GM19438 (cell line): Measurements from ENCODE around the gene IPCEF1.
"Not testable (repeated sequence)": the region's sequence is repeated elsewhere in the genome, so short reads cannot be mapped to it uniquely, and the experiment has no call there.

Source experiments
- ATAC-seq: cut with Tn5 transposase; IDR thresholded peaks from one replicate; pipeline ENCODE4 v1.9.1; 2021; ENCODE audit warnings: low read depth; ENCODE audit not compliant: unreplicated experiment

The IPCEF1 gene

DNA sequence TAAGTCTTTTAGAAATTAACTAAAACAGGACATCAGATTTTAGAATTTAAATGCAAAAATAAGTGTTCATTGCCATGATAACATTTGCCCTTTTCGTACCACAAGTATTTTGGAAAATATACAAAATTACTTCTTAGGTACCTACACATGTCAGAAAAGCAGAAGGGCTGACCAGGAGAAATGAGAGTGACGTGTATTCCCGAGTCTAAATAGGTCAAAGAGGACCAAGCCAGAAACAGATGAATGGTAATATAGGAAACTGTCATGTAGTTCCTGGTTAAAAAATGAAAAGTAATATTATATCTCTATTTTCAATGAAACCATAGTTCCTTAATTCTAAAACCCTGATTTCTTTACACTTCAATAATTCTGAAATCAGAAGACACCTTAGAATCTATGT lies 126.2 kb downstream of the IPCEF1 start:
- no peak for ATAC-seq

DNA sequence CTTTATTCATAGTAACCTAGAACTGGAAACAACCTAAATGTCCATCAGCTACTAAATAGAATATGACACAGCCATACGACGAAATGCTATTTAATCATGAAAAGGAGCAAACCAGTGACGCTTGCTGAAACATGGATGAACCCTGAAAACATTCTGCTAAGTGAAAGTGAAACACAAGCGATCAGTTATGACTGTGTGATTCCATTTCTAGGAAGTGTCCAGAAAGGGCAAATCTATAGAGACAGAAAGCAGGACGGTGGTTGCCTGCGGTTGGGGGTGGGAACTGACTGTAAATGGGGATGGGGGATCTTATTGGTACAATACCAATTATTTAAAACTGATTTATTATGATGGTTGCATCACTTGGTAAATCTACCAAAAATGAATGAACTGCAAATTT lies 126.8 kb downstream of the IPCEF1 start:
- peak; percentile 48 for ATAC-seq

DNA sequence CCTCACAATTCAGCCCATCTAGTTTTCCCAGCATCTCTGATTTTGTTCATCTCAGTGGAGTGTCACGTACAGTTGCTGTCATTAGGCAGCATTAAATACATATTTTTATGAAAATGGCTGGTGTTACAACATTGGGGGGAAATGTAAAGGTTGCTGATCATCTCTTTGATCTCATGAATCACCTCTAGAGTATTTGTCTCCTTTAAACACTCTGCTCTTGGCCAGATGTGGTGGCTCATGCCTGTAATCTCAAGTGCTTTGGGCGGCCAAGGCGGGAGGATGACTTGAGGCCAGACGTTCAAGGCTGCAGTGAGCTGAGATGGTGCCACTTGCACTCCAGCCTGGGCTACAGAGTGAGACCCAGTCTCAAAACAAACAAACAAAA lies 128.1 kb downstream of the IPCEF1 start:
- no peak for ATAC-seq

DNA sequence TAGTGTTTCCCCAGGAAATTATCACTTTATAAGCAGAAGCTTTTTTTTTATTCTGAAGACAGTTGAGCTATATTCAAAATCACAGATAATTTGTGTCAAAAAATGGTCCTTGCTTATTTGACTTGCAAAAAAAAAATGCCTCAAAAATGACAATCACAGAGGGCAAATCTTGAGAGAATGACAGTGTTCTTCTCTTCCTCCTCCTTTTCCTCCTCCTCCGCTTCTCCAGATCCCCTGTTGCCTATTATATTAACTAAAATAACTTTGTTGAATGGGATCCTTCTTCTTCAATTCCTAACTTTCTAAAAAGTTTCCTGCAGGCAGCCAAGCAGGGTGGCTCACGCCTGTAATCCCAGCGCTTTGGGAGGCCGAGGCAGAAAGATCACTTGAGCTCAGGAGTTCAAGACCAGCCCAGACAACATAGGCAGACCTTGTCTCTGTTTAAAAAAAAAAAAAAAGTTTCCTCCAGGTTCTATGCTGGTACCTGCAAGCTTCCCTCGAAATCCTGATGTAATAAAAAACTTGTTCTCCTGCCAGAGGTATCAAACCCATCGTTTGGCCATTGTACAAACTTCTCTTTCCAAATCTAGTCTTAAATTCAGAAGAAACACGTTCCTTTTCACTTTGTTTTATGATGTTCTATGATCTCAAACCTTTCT lies 128.6 kb downstream of the IPCEF1 start:
- ATAC-seq = no peak

DNA sequence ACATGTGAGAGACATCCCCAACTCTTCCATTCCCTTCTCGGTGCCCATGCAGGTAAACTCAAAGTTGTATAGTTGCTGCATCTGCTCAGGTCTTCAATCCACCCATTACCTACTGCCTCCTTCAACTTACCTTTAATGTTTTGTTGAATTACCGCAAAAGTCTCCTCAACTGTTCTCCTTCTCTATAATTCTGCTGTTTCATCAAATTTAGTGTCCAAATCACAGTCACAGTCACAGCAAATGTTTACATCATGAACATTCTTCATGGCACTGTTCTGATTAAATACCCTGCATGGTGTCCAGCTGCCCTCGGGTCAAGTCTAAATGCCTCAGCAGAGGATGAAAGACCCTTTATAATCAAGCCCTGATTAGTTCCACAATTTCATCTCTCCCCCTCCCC lies 130.1 kb downstream of the IPCEF1 start:
- no peak for ATAC-seq

DNA sequence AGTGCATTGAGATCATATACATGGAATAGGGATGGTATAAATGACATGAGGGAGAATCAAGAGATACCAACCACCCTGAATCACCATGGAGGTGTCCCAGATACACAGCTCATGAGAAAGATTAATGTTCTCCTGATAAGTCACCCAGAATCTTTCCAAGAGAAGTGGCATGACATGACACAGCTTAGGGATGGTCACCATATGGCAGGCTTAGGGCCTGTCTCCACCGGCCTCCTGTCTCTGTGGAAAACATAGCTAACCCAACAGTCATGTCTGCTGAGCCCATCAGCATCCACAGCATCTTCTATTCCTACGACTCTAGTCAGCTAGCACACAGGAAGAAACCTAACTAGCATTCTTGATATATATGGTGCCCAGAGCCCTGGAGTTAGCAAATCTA lies 133.3 kb downstream of the IPCEF1 start:
- ATAC-seq = no peak

DNA sequence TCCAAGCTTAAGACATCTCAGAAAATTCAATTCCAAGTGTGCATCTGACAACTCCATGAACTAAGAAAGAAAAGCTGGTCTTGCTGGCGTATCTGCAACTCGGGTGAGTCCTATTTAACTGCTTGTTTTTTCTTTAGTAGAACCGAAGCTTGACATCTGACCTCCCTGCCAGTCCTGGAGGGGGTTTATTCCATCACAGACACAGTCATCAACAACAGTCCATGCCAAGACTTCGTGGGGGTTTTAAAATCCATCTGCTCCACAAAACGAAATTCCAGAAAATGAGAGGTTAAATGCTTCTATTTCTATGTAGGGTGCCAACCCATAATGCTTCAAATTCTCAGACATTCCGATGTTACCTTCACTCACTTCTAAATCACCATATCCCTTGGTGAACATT lies 133.9 kb downstream of the IPCEF1 start:
- ATAC-seq = no peak

DNA sequence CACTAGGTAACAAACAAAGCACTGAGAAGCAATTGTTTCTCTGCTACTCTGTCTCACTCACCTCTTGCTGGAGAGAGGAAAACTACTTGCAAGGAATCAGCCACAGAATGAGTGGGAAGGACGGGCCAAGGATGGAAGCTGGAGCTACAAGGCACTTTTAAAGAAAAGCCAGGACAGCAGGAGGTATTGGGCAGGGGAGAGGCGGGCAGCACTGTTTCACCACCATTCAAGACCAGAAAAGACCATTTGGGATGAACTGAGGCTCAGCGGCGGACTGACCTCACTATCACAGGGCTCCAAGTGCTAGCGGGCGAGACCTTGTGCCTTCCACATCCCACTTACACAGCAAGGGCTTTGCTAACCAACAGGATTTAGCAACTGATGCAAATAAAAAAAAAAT lies 137.4 kb downstream of the IPCEF1 start:
- no peak for ATAC-seq

DNA sequence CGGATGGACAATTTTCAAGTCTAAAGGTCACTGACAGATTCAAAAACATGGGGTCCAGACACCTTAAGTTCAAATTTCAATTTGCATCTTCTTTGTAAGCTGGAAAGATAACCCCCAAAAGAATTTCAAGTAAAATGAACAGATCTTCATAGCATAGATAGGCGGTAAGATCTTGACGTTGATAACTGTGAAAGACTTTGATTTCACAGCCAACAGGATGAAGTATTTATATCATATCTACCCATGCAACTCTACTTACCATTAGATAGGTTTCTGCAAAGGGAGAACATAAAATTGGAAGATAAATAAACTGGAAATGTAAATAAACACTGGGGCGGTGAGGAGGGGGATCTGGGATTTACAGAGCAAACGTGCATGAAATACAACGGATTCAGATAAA lies 137.8 kb downstream of the IPCEF1 start:
- ATAC-seq = no peak

DNA sequence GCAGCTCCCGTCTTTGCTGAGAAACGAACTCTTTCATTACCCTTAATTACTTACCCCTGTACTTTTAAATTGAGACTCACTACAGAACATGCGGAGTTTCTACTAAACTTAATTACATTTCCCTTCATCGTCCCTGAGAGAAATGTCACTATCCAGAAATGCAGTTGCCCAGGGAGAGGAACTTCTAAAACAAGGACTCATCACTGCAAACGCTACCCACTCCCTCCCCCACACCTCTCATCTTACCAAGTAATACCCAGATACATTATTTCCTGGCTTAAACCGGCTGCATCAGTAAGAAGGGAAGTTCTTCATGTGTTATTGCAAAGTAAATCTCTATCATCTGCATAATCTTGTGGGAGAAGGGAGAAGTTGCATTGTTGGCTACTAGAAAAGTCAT lies 138.3 kb downstream of the IPCEF1 start:
- no peak for ATAC-seq

DNA sequence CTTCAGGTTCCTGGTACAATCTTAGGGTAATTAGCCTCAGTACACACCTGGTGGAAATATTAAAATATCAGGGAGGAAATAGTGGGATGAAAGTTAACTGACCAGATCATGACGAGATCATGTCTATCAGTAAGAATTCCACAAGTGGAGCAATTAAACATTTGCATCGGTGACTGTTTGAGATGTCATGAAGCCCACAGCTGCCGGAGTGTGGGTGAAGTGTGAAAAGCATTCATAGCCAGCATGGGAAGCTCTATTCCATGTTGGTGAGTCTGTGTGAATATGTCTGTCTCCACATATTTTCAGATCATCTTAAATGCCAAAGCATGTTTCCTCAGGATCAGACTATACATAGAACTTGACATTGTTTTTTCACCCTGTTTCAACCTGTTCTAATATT lies 142.8 kb downstream of the IPCEF1 start:
- no peak for ATAC-seq

DNA sequence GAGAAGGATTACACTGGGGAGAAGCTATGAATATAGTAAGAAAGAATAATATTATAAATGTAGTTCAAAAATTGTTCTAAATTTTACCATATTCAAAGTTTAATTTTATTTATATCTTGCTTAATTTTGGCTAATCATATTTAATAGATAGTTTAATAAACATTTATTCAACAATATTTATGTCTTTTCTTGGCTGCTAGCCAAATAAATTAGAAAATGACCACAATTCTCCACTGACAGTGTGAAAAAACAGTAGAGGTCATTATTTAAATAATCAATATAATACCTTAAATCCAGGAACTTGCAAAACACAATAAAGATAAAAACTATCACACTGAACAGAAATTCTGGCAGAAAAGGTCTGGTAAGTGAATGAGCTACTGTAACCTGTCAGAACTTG lies 145.9 kb downstream of the IPCEF1 start:
- ATAC-seq = no peak

DNA sequence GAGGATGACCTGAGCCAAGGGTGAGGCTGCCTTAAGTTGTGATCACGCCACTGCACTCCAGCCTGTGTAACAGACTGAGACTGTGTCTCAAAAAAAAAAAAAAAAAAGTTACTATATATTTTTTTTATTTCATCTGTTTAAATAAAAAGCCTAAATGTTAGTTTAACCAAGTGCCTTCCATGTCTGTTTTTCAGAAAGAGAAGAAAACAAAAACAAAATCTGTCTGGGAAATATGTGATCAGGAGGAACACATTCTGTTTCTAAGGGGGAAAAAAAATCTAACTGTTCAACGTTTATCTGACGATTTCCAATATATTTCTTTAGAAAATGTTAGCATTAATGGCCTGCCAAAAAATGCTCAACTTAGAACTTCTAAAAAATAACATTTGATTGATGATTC lies 147.0 kb downstream of the IPCEF1 start:
- ATAC-seq = no peak

DNA sequence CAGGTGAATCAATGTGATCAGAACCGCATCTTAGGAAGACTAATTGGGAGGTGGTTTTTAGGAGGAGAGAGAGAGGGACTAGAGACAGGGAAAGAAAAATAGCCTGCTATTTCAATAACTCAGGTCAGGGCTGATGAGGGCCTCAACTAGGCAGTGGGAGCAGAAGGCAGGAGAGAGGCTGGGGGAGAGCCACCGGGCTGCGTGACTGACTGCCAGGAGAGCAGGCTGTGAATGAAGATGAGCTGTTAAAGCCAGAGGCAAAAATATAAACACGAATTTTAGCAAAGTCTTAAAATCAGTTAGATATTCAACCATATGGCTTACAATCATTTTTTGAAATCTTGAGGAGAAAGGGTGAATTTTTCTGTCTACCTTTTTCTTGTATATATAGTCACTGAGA lies 149.6 kb downstream of the IPCEF1 start:
- ATAC-seq = no peak

DNA sequence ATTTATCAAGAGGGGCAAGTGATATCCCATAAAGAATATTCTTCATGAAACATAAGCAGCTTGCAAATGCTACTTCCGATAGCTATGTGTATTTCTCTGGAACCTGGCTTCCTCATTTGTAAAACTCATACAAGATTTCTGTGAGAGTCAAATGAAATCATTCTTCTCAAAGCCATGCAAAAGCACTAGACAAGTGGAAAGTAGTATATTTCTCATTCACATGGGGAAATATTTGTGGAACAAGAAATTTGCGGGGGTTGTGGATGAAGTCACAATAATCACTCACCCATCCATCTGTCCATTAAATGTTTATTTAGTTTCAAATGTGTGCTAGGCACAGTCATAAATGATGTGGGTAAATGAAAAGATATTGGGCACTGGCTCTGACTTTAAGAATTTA lies 150.5 kb downstream of the IPCEF1 start:
- no peak for ATAC-seq

DNA sequence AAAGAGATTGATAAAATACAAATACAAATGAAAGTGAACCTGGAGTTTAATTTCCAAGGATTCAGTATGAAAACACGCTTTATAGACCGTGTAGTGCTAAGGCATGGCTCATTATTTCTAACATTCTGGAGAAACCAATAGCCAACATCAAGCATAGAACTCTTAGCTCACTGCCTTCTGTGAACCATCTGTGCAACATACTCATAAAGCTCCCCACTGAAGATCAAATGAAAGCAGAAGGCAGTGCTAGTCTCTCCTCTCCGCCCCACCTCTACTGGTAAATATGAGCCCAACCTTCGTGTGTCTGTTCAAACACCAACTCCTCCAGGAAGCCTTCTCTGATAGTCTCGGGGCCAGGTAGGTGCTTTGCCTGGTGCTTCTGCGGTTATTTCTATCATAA lies 153.6 kb downstream of the IPCEF1 start:
- no peak for ATAC-seq

DNA sequence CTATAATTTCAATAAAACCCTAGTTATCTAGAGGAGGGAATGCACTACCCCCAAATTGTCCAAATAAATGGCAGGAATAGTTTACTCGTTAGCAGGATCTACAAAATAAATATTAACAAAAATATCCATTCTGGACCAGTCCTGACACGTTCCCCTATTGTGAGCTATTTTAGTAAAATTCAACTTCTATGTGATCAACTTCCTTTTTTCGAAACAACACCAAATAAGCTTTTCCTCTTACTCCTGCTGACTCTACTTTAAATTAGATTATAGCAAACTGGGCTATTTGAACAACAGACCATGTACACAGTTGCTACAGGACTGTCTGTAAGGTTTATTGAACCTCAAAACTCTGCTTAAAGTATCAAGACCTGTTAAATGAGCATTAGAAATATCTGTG lies 154.3 kb downstream of the IPCEF1 start:
- no peak for ATAC-seq

DNA sequence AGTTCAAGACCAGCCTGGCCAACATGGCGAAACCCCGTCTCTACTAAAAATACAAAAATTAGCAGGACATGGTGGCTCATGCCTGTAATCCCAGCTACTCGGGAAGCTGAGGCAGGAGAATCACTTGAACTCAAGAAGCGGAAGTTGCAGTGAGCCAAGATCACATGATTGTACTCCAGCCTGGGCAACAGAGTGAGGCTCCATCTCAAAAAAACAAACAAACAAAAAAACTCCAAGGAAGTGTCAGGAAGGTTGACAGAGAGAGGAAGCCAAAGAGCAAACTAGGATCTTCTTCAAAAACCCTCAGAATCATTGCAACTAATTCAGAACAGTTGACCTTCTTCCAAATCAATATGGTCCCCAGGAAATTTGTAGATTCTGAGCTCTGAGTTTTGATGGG lies 154.9 kb downstream of the IPCEF1 start:
- ATAC-seq = not testable (repeated sequence)

DNA sequence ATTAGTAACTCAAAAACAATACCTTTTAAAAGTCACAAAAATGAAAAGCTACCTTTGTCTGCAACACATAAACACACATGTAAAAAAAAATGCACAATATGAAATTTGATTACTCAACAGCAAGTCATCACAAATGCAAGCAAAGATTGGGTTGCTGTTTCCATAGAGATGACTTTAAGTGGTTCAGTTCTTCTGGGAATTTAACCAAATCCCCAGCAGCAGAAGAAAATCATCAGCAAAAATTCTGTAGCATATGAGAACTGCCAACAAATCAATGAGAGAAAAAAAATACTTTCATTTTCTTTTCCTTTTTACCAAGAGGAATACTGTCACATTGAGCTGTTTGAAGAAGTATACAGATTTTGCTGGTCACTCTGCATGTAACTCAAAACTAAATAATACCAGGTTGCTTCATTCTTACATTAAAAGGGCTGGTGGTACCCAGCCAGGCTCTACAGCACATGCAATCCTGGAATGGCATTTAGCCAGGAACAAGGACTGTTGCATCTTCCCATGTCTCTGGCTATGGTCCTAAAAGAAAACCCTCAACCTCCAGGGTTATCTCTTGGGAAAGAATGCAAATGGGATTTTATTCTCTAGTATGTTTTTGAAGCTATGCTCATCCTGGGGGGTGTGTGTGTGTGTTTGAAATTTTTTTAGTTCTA lies 159.3 kb downstream of the IPCEF1 start:
- ATAC-seq = no peak

DNA sequence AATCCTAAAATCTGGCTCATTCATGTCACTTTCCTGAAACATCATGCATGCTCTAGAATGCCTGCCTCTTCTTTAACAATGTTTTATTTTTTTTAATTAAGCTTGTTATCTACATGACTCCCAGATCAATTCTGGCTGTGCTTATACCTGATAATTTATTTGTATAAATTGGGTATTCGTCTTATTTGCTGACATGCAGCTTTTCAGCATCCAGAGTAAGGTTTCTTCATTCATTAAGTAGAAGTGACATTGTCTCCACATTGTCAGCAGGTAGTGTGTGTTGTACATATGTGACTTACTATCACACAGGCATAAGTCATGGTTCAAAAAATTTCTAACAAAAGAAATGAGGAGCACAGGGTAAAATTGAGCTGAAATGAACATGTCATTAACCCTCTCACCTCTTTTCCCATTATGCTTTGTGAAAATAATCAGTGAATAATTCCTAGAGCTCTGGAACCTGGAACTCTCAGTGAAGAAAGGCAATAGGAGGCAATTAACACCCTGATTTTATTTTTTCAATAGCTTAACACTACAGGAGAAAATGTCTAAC lies 160.2 kb downstream of the IPCEF1 start:
- no peak for ATAC-seq

DNA sequence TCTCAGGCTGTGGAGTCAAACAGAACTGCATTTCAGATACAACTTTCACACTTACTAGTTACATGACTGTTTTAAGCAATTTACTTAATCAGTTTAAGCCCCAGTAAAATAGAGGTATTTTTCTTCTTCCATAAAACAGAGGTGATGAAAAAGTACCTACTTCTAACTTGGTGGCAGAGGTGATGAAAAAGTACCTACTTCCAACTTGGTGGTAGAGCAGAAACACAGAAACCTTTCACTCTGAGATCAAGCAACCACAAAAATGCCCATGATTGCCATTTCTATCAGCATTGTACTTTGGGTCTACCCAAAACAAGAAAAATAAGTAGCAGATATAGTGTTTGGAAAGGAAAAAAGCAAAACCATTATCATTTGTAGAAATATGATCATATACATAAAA lies 168.9 kb downstream of the IPCEF1 start:
- no peak for ATAC-seq

DNA sequence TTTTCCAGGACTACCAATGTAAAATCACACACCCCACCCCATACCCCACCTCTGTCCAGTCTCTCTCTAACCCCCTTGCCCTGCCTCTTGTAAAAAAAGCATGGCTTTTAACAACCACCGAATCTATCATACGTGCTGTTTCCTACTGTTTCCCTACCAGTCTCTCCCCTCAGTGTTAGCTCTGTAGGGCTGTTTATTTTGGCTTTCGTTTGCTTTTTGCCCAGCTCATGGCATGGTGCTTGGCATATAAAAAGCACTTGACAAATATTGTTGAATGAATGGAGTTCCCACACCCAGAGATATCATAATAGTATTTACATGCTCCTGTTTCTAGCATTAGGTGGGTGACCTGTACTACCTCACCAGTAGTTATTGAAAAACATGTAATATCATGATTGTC lies 169.4 kb downstream of the IPCEF1 start:
- no peak for ATAC-seq
